MM.1S (cell line): ENCODE data around the gene PLPPR2.

Experiments
- DNase-seq: peaks from one replicate; pipeline ENCODE4 v3.0.0-alpha.2; 2015
- H2AFZ ChIP-seq: fragments of 300-600 bp; sonication (generic); 2 replicates; pipeline ENCODE4 v1.6.0; 2016; ENCODE audit warnings: antibody characterized with exemption, low read length
- H3F3A ChIP-seq: fragments of 300-600 bp; sonication (generic); 2 replicates; pipeline ENCODE4 v1.6.1; 2016; ENCODE audit warnings: mild to moderate bottlenecking, antibody characterized with exemption, low read length, moderate library complexity, mixed read lengths; ENCODE audit not compliant: insufficient read depth
- H3K27ac ChIP-seq: fragments of 300-600 bp; sonication (generic); 2 replicates; pipeline ENCODE4 v1.5.1; 2016; ENCODE audit warnings: mild to moderate bottlenecking, low read length
- H3K27me3 ChIP-seq: fragments of 300-600 bp; sonication (generic); replicated peaks from 2 replicates; pipeline ENCODE4 v1.6.0; 2016; ENCODE audit warnings: low read length; ENCODE audit not compliant: insufficient read depth
- H3K36me3 ChIP-seq: fragments of 300-600 bp; sonication (generic); replicated peaks from 2 replicates; pipeline ENCODE4 v1.6.1; 2016; ENCODE audit warnings: mild to moderate bottlenecking, low read length, mixed read lengths; ENCODE audit not compliant: insufficient read depth
- H3K4me1 ChIP-seq: fragments of 300-600 bp; sonication (generic); 2 replicates; pipeline ENCODE4 v1.6.1; 2016; ENCODE audit warnings: low read length, mixed read lengths
- H3K4me2 ChIP-seq: fragments of 300-600 bp; sonication (generic); 2 replicates; pipeline ENCODE4 v1.6.0; 2016; ENCODE audit warnings: low read depth, low read length
- H3K4me3 ChIP-seq: fragments of 300-600 bp; sonication (generic); 2 replicates; pipeline ENCODE4 v1.5.1; 2016; ENCODE audit warnings: low read length, mixed read lengths
- H3K79me2 ChIP-seq: fragments of 300-600 bp; sonication (generic); 2 replicates; pipeline ENCODE4 v1.6.1; 2016; ENCODE audit warnings: mixed run types, low read length, mixed read lengths
- H3K9ac ChIP-seq: fragments of 300-600 bp; sonication (generic); 2 replicates; pipeline ENCODE4 v1.6.1; 2016; ENCODE audit warnings: low read length, mixed read lengths
- H3K9me2 ChIP-seq: fragments of 300-600 bp; sonication (generic); replicated peaks from 2 replicates; pipeline ENCODE4 v1.6.1; 2016; ENCODE audit warnings: mild to moderate bottlenecking, low read length, mixed read lengths; ENCODE audit not compliant: insufficient read depth
- H3K9me3 ChIP-seq: fragments of 300-600 bp; sonication (generic); replicated peaks from 2 replicates; pipeline ENCODE4 v1.6.1; 2016; ENCODE audit warnings: mild to moderate bottlenecking, low read length, mixed read lengths; ENCODE audit not compliant: insufficient read depth
- H4K20me1 ChIP-seq: fragments of 300-600 bp; sonication (generic); 2 replicates; pipeline ENCODE4 v1.6.1; 2016; ENCODE audit warnings: mild to moderate bottlenecking, low read length, moderate library complexity, mixed read lengths; ENCODE audit not compliant: insufficient read depth
- CTCF ChIP-seq: fragments of 300-600 bp; sonication (generic); IDR thresholded peaks from 2 replicates; pipeline ENCODE4 v1.5.1; 2016; ENCODE audit warnings: antibody characterized with exemption, low read length, mixed read lengths
- EZH2 ChIP-seq: fragments of 300-600 bp; sonication (generic); optimal IDR thresholded peaks from 2 replicates; pipeline ENCODE3; 2017; ENCODE audit warnings: low read depth, mild to moderate bottlenecking, antibody characterized with exemption, low read length, mixed read lengths
- EZH2phosphoT487 ChIP-seq: fragments of 300-600 bp; sonication (generic); IDR thresholded peaks from 2 replicates; pipeline ENCODE4 v1.6.1; 2018; ENCODE audit warnings: antibody characterized with exemption, low read length

PLPPR2 gene

GRCh38 chr19:11342429-11342828, 12.8 kb upstream of the PLPPR2 start:
- H3K4me2 ChIP-seq = no peak overlapping the region
- no peaks in the 10 kb centered on the region for H3K79me2 ChIP-seq
- peaks cover 6% of the 10 kb centered on the region; the same call in 1 of the 2 replicates for H3F3A ChIP-seq
- TF ChIP-seq CTCF (no peak), EZH2phosphoT487 (no peak), EZH2 (no peak)
- no peak for DNase-seq
- peaks cover 9% of the 10 kb centered on the region; the same call in 1 of the 2 replicates for H3K4me1 ChIP-seq
- H2AFZ ChIP-seq = no peak overlapping the region
- no peaks in the 10 kb centered on the region for H4K20me1 ChIP-seq
- no peaks in the 10 kb centered on the region for H3K27me3 ChIP-seq
- no peaks in the 10 kb centered on the region for H3K9me3 ChIP-seq
- no peak overlapping the region for H3K4me3 ChIP-seq
- no peaks in the 10 kb centered on the region for H3K36me3 ChIP-seq
- no peak overlapping the region for H3K27ac ChIP-seq
- no peak overlapping the region for H3K9ac ChIP-seq
- no peaks in the 10 kb centered on the region for H3K9me2 ChIP-seq

GRCh38 chr19:11345122-11345803, 10.0 kb upstream of the PLPPR2 start:
- Histone ChIP-seq H3K4me3 (peak overlapping the region; percentile 84), H3K9me3 (no peaks in the 10 kb centered on the region), H3K79me2 (no peaks in the 10 kb centered on the region), H3K9ac (peak overlapping the region; percentile 67; the same call in 1 of the 2 replicates), H3K27me3 (no peaks in the 10 kb centered on the region), H3K4me2 (peak overlapping the region; percentile 82), H3K36me3 (no peaks in the 10 kb centered on the region), H3F3A (peaks cover 6% of the 10 kb centered on the region; the same call in 1 of the 2 replicates), H3K27ac (no peak overlapping the region), H3K4me1 (0 out of 2 replicates have a peak, but pooled peaks cover 4% of the 10 kb centered on the region), H2AFZ (peak overlapping the region; percentile 93), H4K20me1 (no peaks in the 10 kb centered on the region), H3K9me2 (no peaks in the 10 kb centered on the region)
- TF ChIP-seq EZH2 (no peak), CTCF (no peak), EZH2phosphoT487 (no peak)
- DNase-seq = no peak

- Histone ChIP-seq H3K9me3 (no peaks in the 10 kb centered on the region), H3K9me2 (no peaks in the 10 kb centered on the region), H3K36me3 (no peaks in the 10 kb centered on the region), H3K79me2 (no peaks in the 10 kb centered on the region), H3K9ac (peak within 1 kb of the TSS; percentile 67; the same call in 1 of the 2 replicates), H3K27me3 (no peaks in the 10 kb centered on the region), H3K4me2 (peak within 1 kb of the TSS; percentile 82), H2AFZ (peak within 1 kb of the TSS; percentile 96), H4K20me1 (no peaks in the 10 kb centered on the region), H3K27ac (no peak within 1 kb of the TSS), H3K4me3 (peak within 1 kb of the TSS; percentile 84), H3K4me1 (0 out of 2 replicates have a peak, but pooled peaks cover 4% of the 10 kb centered on the region), H3F3A (peaks cover 6% of the 10 kb centered on the region; the same call in 1 of the 2 replicates)
- no peak for TF ChIP-seq EZH2
- TF ChIP-seq EZH2phosphoT487 = no peak
- TF ChIP-seq CTCF = no peak
- DNase-seq = peak; percentile 99
Measured at GRCh38 chr19:11346104-11346940, 8.9 kb upstream of the PLPPR2 start, which contains the start of the genes CCDC159 and TMEM205. CCDC159 (plus strand) TSS chr19:11346519; CDS start chr19:11346607, 88 bp downstream. TMEM205 (minus strand) TSS chr19:11346268; CDS start chr19:11345619, 649 bp downstream.
